Caki2 (cell line): ENCODE measurements around the gene DVL2. TPM values are rescaled to one million over a fixed set of nuclear protein-coding genes. Genes with fewer than 3 reads are reported as not detected.
A peak's percentile ranks its signal among the peaks of the same experiment; 100 is the strongest.

Experiments
- DNase-seq: peaks from one replicate; pipeline ENCODE4 v3.0.0-alpha.2; 2015; ENCODE audit warnings: low read depth
- in situ Hi-C: cut with HindIII; loops from 2 replicates; pipeline ENCODE4 v1.10.0; 2016; ENCODE audit warnings: low sequenced_read_pairs, low pct_unique_long_range_greater_than_20kb, mixed read lengths
- total RNA-seq: library from RNA; depleted of rRNA; stranded (reverse); fragments of >200 nt; shearing (Covaris generic); gene quantifications from 2 replicates; pipeline ENCODE4 v1.2.3, GENCODE V29; 2014; ENCODE audit warnings: low replicate concordance

DVL2 gene
- total RNA-seq, 1 experiment from 2014 or later = 33.3 TPM

- in situ Hi-C loops = no loop called here
- no peak for DNase-seq
Measured at GRCh38 chr17:7223375-7223774, 10.9 kb downstream of the DVL2 start.

- no peak for DNase-seq
- in situ Hi-C loops = no loop called here
Measured at GRCh38 chr17:7222972-7223292, 11.4 kb downstream of the DVL2 start.

- DNase-seq = no peak
- in situ Hi-C loops = no loop called here
Measured at GRCh38 chr17:7222093-7222971, 12.0 kb downstream of the DVL2 start.

GRCh38 chr17:7221278-7222092 is 12.8 kb downstream of the DVL2 start:
- in situ Hi-C loops = no loop called here
- DNase-seq = no peak

GRCh38 chr17:7220593-7221277 is 13.6 kb downstream of the DVL2 start:
- in situ Hi-C loops = no loop called here
- no peak for DNase-seq

- in situ Hi-C loops = no loop called here
- peak; percentile 83 for DNase-seq
Measured at GRCh38 chr17:7219812-7220592, 14.3 kb downstream of the DVL2 start, which contains the start of the genes ACADVL and DLG4. TSS of gene ACADVL (plus strand) at chr17:7219938. CDS start at chr17:7219985, 47 bp downstream. TSS of gene DLG4 (minus strand) at chr17:7219836.

- DNase-seq = no peak
- in situ Hi-C loops = no loop called here
Measured at GRCh38 chr17:7219229-7219811, 15.0 kb downstream of the DVL2 start.

- DNase-seq = no peak
- in situ Hi-C loops = no loop called here
Measured at GRCh38 chr17:7218758-7219157, 15.6 kb downstream of the DVL2 start.

GRCh38 chr17:7218166-7218565 is 16.2 kb downstream of the DVL2 start:
- no peak for DNase-seq
- in situ Hi-C loops = no loop called here

- in situ Hi-C loops = no loop called here
- DNase-seq = no peak
Measured at GRCh38 chr17:7217113-7217987, 17.0 kb downstream of the DVL2 start.

- no peak for DNase-seq
- in situ Hi-C loops = no loop called here
Measured at GRCh38 chr17:7216242-7217112, 17.8 kb downstream of the DVL2 start.

GRCh38 chr17:7215652-7216180 is 18.6 kb downstream of the DVL2 start:
- in situ Hi-C loops = no loop called here
- DNase-seq = no peak

- in situ Hi-C loops = no loop called here
- no peak for DNase-seq
Measured at GRCh38 chr17:7215136-7215638, 19.1 kb downstream of the DVL2 start.

GRCh38 chr17:7214300-7215135 is 19.8 kb downstream of the DVL2 start:
- peak; percentile 96 for DNase-seq
- in situ Hi-C loops = no loop called here

GRCh38 chr17:7213895-7214299 is 20.4 kb downstream of the DVL2 start:
- no peak for DNase-seq
- in situ Hi-C loops = no loop called here
